Endodermal cell (in vitro differentiated cells): ENCODE data around the gene PICK1. TPM values are rescaled to one million over a fixed set of nuclear protein-coding genes. Genes with fewer than 3 reads are reported as not detected.

ENCODE experiments used
- DNase-seq: peaks from one replicate; pipeline ENCODE4 v3.0.0-alpha.2; 2017
- H3K27ac ChIP-seq: 2 replicates; pipeline ENCODE4 v1.5.1; 2013; ENCODE audit warnings: mild to moderate bottlenecking, low read depth, low read length, moderate library complexity
- H3K27me3 ChIP-seq: 2 replicates; pipeline ENCODE4 v1.6.1; 2013; ENCODE audit warnings: mild to moderate bottlenecking, low read length, moderate library complexity; ENCODE audit not compliant: insufficient read depth, control insufficient read depth, poor library complexity, severe bottlenecking
- H3K36me3 ChIP-seq: 2 replicates; pipeline ENCODE4 v1.7.0; 2013; ENCODE audit warnings: mild to moderate bottlenecking, low read length, moderate library complexity; ENCODE audit not compliant: control insufficient read depth, insufficient read depth
- H3K4me1 ChIP-seq: one replicate; pipeline ENCODE4 v1.7.0; 2013; ENCODE audit warnings: low read length; ENCODE audit not compliant: control insufficient read depth, insufficient read depth
- H3K4me3 ChIP-seq: 2 replicates; pipeline ENCODE4 v1.5.1; 2013; ENCODE audit warnings: mild to moderate bottlenecking, low read length, moderate library complexity
- H3K9ac ChIP-seq: 2 replicates; pipeline ENCODE4 v1.6.1; 2013; ENCODE audit warnings: mild to moderate bottlenecking, low read length, moderate library complexity; ENCODE audit not compliant: poor library complexity, severe bottlenecking; ENCODE audit errors: extremely low read depth
- H3K9me3 ChIP-seq: 2 replicates; pipeline ENCODE4 v1.6.1; 2013; ENCODE audit warnings: mild to moderate bottlenecking, low read length, moderate library complexity; ENCODE audit not compliant: control insufficient read depth
- H3K27ac Mint-ChIP-seq: 2 replicates; pipeline ENCODE4 v1.8.0; 2020; ENCODE audit warnings: mixed read lengths
- H3K27me3 Mint-ChIP-seq: 2 replicates; pipeline ENCODE4 v1.8.0; 2021; ENCODE audit warnings: mild to moderate bottlenecking, mixed read lengths; ENCODE audit not compliant: insufficient read depth
- H3K36me3 Mint-ChIP-seq: 2 replicates; pipeline ENCODE4 v1.8.0; 2020; ENCODE audit warnings: low read depth, mixed read lengths
- H3K4me1 Mint-ChIP-seq: 2 replicates; pipeline ENCODE4 v1.8.0; 2020; ENCODE audit warnings: mixed read lengths
- H3K4me3 Mint-ChIP-seq: 2 replicates; pipeline ENCODE4 v1.8.0; 2020; ENCODE audit warnings: mild to moderate bottlenecking, moderate library complexity, mixed read lengths
- H3K9me3 Mint-ChIP-seq: 2 replicates; pipeline ENCODE4 v1.8.0; 2020; ENCODE audit warnings: mild to moderate bottlenecking, mixed read lengths
- WGBS, 2 experiments: methylation state at CpG; one replicate each; pipeline versions ENCODE4 v1.1.5 to v1.1.7; 2013; ENCODE audit warnings: missing lambda C conversion rate in 2 of 2, mixed read lengths in 1 of 2; ENCODE audit not compliant: insufficient coverage in 1 of 2, insufficient read length in 1 of 2; 5-methylcytosine and 5-hydroxymethylcytosine counted together
- total RNA-seq, 2 donors: library from RNA; stranded (reverse); fragmentation: NEBNext Ultra II Directional in 1 of 2; extraction: Animal tissue kit (Norgen Biotek cat#: 25700) in 1 of 2; gene quantifications; 2 replicates in 1 of 2; 3 replicates in 1 of 2; pipeline ENCODE4 v1.2.1, GENCODE V29; 2021
- TF ChIP-seq, protein P1 (sequence below): fragments of 200-600 bp; sonication (generic); conservative IDR thresholded peaks from 2 replicates; pipeline ENCODE4 v1.5.0; 2021; ENCODE audit warnings: antibody characterized with exemption, mild to moderate bottlenecking

PICK1 gene
- total RNA-seq, 2 donors from 2014 or later = 42.7 to 54.1 TPM

DNA sequence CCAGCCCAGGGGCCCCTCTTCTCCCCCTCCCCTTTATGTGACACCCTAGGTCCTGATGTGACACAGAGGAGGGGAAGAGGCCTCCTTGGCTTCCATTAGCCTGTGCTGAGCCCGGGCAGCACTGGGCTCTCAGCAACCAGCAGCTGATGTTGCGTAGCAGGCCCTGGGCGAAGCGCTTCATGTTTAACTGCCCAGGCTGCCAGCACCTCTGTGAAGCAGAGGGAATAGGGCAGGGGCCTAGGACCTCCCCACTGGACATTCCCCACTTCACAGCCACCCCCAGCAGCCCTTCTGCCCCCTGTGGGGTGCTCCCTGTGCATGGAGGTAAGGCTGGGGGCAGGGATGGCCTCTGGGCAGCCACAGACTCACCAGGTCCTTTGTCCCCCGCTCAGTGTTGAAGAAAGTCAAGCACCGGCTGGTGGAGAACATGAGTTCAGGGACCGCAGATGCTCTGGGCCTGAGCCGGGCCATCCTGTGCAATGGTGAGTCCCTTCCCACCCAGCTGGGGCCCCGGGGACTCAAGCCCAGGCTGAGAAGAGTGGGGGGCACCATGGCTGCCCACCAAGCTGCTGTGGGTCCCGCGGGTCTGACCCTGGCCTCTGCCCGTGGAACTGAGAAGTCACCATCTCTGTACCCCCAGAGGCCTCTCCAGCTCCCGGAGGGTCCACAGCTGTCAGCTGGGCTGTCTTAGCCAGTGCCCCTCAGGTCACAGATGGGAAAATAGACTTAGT, 11.6 kb downstream of the PICK1 start:
- Mint-ChIP-seq H3K27ac (no peak overlapping the region), H3K36me3 (peaks cover 53% of the 10 kb centered on the region), H3K4me1 (no peaks in the 10 kb centered on the region), H3K9me3 (no peaks in the 10 kb centered on the region), H3K4me3 (no peak overlapping the region), H3K27me3 (no peaks in the 10 kb centered on the region)
- Histone ChIP-seq H3K27ac (peak overlapping the region; percentile 36), H3K9me3 (no peaks in the 10 kb centered on the region), H3K9ac (no peak overlapping the region), H3K36me3 (peaks cover 43% of the 10 kb centered on the region), H3K4me3 (no peak overlapping the region), H3K27me3 (no peaks in the 10 kb centered on the region), H3K4me1 (no peaks in the 10 kb centered on the region)
- WGBS, 2 experiments = 87 to 93% methylated on average over 6 to 13 of the region's 13 CpGs
- TF ChIP-seq, protein P1, sequence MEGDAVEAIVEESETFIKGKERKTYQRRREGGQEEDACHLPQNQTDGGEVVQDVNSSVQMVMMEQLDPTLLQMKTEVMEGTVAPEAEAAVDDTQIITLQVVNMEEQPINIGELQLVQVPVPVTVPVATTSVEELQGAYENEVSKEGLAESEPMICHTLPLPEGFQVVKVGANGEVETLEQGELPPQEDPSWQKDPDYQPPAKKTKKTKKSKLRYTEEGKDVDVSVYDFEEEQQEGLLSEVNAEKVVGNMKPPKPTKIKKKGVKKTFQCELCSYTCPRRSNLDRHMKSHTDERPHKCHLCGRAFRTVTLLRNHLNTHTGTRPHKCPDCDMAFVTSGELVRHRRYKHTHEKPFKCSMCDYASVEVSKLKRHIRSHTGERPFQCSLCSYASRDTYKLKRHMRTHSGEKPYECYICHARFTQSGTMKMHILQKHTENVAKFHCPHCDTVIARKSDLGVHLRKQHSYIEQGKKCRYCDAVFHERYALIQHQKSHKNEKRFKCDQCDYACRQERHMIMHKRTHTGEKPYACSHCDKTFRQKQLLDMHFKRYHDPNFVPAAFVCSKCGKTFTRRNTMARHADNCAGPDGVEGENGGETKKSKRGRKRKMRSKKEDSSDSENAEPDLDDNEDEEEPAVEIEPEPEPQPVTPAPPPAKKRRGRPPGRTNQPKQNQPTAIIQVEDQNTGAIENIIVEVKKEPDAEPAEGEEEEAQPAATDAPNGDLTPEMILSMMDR = no peak
- DNase-seq = no peak

DNA sequence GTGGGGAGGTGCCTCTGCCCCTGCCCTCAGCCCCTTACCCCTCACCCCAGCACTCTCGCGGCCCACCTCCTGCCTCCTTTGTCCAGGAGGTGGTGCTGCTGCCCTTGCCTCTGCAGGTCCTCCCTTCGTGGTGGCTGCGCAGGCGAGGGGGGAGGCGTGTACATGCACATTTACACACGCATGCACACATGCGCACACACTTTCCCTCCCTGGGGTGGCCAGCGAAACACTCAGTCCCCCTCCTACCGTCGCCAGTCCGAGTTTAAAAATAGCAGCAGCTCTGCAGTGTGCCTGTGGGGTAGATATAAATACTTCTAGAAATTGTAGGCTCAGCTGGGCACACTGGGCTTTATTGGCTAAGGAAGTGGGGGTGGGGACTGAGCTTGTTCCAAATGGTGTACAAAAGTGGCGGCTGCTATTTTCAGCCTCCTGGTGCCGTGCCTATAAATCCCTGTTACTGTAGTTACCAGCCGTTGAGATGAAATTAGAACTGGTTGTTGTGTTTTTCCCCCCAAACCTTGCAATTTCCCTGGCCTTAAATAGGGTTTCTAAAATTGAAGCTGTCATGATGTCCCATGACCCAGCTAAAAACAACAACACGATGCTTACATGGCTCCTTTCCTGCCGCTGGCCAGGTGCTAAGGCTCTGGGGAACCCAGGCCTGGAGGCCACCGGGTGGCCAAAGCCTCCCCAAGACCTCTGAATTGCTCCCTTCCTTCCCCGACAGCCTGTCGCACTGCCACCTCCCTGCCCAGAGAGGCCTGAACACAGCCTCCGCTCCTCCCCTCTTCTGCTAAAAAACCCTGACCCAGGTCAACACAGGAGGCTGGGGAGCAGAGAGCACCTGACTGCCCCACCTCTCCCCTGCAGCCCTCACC, 12.4 kb downstream of the PICK1 start:
- Mint-ChIP-seq H3K27ac (peak overlapping the region; percentile 23), H3K4me3 (no peak overlapping the region), H3K36me3 (peaks cover 58% of the 10 kb centered on the region), H3K9me3 (no peaks in the 10 kb centered on the region), H3K27me3 (no peaks in the 10 kb centered on the region), H3K4me1 (no peaks in the 10 kb centered on the region)
- Histone ChIP-seq H3K9ac (no peak overlapping the region), H3K4me1 (no peaks in the 10 kb centered on the region), H3K27me3 (no peaks in the 10 kb centered on the region), H3K27ac (no peak overlapping the region), H3K9me3 (no peaks in the 10 kb centered on the region), H3K36me3 (peaks cover 41% of the 10 kb centered on the region), H3K4me3 (no peak overlapping the region)
- 88 to 94% methylated on average over 10 to 21 of the region's 21 CpGs for WGBS, 2 experiments
- peak; percentile 77 for DNase-seq
- TF ChIP-seq, protein P1 = peak; percentile 67

DNA sequence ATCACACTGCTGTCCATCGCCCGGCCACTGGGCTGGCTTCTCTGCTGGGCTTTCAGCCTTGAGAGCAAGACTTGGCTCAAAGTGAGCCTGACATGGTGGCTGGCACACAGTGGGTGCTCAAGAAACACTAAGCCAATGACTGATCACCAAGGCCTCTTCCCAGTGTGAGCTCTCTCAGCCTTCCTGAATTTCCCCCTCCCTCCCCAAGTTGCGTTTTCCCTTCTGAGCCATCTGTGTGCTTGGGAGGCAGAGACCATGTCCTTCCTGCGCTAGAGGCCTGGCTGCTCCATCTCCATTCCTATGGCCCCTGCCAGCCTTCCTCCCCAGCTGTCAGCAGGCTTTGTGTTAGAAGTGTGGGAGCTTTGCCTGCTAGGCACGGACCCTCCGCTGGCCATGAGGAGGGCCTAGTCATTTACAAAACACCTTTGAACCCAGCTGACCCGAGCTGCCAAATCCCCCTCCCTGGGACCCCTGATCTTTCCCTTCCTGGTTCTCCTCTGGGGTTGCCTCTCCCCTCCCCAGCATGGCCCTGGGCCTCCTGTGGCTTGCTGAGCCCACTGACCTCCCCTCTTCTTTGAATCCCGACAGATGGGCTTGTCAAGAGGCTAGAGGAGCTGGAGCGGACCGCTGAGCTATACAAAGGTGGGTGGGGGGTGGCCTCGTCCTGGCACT, 13.2 kb downstream of the PICK1 start:
- Mint-ChIP-seq H3K4me3 (no peak overlapping the region), H3K27me3 (no peaks in the 10 kb centered on the region), H3K4me1 (no peaks in the 10 kb centered on the region), H3K36me3 (peaks cover 52% of the 10 kb centered on the region), H3K9me3 (no peaks in the 10 kb centered on the region), H3K27ac (peak overlapping the region; percentile 23)
- no peaks in the 10 kb centered on the region for H3K4me1 ChIP-seq
- no peak for DNase-seq
- TF ChIP-seq, protein P1 = no peak
- no peak overlapping the region for H3K9ac ChIP-seq
- peak overlapping the region; percentile 55 for H3K27ac ChIP-seq
- H3K9me3 ChIP-seq = no peaks in the 10 kb centered on the region
- no peaks in the 10 kb centered on the region for H3K27me3 ChIP-seq
- no peak overlapping the region for H3K4me3 ChIP-seq
- WGBS, 2 experiments = 75 to 84% methylated on average over 3 to 11 of the region's 11 CpGs
- peaks cover 35% of the 10 kb centered on the region for H3K36me3 ChIP-seq
